ENCODE results near the gene SYS1.
"Not testable (repeated sequence)": the region's sequence is repeated elsewhere in the genome, so short reads cannot be mapped to it uniquely, and the experiment has no call there.

SYS1 gene

DNA sequence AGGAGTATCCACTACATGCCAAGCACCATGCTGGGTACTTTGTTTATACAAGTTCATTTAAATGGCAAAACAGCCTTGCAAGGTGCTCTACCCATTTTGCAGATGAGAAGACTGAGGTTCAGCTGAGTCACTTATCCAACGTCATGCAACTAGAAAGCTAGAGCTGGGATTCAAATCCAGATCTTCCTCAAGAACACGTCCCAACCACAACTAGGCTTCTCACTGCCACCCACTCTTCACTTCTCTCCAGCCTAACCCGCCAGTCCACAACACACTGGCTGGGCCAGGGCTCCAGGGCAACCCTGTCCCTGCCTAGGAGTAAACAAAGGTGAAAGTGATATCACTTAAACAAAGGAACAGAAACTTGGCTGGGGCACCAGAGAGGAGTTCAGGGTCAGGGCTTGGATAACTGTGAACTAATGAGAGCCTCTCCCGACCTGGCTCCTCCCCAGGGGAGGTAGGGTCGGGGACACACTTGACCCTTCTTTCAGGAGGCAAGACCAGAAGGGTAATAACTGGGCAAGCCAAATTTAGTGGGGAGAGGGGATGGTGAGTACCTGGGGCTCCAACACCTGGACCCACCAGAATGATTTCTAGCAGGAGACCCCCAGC lies 22.6 kb upstream of the SYS1 start:
- no peak for DNase-seq

- no peak for DNase-seq
Observed at GRCh38 chr20:45340951-45341350, 22.0 kb upstream of the SYS1 start.

- DNase-seq: no peak
Observed at GRCh38 chr20:45341579-45341938, 21.4 kb upstream of the SYS1 start.

- DNase-seq: no peak
Observed at GRCh38 chr20:45341939-45342854, 20.8 kb upstream of the SYS1 start.

GRCh38 chr20:45342855-45343531 lies 20.0 kb upstream of the SYS1 start:
- no peak for DNase-seq

- no peak for DNase-seq
Observed at GRCh38 chr20:45343532-45344167, 19.3 kb upstream of the SYS1 start.

DNA sequence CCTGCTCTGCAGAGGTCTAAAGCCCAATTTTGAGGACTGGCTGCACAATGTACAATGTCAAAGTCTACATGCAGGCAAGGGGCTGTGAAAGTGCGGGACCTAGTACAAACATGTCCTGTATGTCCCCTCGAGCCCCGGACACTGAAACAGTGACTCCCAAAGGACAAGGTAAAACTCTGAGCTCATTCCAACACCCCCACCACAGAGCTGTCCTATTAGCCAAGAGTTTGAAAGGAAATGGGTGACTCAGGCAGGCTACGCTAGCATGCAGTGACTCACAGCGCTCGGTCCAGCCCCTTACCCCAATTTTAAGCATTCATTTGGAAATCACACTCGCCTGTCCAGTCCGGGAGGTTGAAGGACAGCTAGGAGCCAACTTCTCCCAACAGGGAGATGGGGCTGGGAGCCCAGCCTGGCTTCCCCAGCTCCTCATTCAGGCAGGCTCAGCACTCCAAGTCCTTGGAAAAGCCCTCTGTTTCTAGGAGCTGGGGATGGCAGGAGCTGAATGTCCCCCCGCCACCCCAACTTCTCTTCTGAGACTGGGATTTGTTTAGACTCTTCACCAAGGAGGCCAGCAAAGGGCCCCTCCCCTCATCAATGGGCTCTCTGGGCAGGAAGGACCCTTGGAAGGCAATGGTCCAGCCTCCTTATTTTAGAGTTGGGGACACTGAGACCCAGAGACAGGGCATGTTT lies 18.6 kb upstream of the SYS1 start:
- peak; percentile 76 to 85 for DNase-seq

DNA sequence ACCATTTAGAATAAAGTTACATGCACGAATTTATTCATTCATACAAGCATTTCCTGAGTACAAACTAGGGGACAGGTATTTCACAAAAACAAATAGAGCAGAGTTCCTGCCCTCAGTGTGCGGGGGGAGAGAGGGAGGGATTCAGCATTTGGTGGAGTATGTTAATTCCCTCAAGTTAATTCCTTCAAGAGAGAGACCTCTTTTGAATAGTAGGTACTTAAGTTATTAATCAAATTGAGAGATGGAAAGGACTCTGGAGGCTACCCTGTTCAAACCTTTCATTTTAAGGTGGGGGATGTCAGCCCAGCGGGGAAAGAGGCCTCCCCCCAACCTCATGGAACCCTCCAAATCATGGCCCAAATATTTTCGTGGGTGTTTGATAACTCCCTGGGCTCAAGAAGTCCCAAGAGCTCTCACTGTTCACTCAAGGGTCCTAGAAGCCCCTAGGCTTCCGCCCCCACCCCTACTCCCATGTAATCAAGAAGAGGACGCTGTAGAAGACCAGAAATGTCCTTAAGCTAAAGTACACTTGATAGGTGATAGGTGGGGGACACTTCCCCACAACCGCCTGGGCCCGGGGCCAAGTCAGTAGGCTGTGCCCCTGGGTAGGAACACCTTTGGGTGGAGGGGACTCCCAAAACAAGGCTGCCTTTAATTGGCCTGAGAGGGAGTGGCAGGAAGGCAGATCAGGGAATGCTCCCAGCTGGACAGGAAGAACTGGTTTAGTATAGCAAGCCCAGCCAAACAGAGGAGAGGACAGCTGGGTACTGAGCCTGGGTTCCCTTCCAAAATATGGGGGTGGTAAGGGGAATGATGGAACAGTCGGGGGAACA lies 17.6 kb upstream of the SYS1 start:
- no peak for DNase-seq

- DNase-seq: no peak
Observed at GRCh38 chr20:45346291-45346718, 16.7 kb upstream of the SYS1 start.

DNA sequence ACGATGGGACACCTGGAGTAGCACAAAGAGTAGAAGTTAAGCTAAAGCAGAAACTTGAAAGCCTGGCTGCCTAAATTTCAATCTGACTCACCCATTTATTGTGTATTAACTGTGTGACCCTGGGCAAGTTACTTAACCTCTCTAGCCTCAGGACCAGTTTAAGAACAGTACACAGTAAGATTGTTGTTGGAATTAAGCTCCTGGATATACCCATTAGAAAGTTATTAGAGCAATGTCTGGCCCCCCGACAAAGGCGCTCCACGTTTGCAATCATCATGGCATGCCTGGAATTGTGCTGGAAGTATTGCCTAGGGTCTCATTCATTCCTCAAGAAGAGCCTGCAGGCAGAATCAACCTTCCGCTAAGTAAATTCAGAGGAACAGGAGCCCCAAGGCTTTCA lies 16.1 kb upstream of the SYS1 start:
- DNase-seq: no peak

DNA sequence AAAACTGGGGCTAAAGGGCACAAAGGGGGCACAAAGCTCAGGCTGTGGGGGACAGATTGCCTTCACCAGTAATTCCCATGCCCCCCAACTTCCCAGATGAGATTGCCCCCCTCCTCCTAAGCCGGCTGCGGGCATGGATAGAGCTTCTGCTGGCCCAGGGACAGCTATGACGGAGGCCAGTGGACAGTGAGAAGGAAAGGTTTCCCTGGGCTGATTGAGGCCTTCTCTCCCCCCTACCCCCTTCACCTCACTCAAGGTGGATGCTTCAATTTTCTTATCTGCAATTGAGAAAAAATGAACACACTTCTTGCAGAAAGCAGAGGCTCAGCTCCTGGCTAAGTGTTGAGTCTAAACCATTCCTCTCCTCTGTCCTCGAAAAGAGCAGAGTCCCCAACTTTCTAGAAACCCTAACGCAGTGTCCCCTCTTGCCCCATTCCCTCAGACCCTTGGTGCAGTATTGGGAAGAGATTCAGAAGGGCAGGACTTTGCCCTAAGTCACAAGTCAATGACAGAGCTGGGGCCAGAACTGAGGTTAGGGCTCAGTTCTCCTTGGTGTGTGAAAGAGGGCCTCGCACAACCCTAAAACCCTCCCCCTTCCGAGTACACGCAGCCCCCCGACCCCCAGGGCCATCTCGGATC lies 15.5 kb upstream of the SYS1 start:
- DNase-seq: peak; percentile 19 to 58

DNA sequence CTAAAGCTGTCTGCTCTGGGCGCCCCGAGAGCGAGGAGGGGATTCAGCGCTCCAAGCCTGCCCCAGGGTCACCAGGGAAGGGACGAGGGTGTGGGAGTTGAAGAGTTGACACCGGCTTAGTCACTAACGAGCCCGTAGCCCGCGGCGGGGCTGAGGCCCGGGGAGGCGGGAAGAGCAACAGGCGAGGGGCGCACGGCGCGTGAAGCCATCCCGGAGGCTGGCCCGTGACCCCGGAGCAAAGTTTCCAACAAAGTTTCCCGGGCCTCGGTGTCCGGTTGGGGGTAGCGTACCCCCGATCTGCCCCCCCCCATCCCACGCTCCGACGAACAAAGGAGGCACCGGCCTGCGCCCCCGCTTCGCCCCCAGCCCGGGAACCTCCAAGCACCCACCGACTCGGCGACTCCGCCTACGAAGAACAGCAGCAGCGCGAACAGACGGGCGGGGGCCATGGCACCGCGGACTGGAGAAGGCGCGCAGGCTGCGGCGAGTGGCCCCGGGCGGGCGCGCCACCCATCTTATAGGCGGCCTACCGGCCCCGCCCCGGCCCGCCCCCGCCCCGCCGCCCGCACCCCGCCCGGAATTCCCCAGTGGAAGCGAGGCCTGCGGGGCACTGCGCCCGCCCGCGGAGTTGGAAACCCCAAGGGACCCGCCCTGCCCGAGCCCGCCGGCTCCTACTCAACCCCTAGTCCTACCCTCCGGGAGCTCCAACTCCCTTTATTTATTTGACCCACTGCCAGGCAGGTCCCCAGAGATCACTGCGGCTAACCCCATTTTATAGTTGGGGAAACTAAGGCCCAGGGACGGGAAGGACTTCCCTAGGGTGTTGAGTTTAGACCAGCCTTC lies 14.8 kb upstream of the SYS1 start, which contains the start of gene SDC4:
SDC4 (minus strand) TSS at position 489 of the 843 bp plus-strand sequence; CDS start at position 449, 40 bp downstream.
- peak; percentile 39 to 70 for DNase-seq

- DNase-seq: no peak
Observed at GRCh38 chr20:45350217-45350616, 12.7 kb upstream of the SYS1 start.

- DNase-seq: not testable (repeated sequence)
Observed at GRCh38 chr20:45350795-45351194, 12.2 kb upstream of the SYS1 start.

GRCh38 chr20:45352729-45353128 lies 10.2 kb upstream of the SYS1 start:
- no peak for DNase-seq

GRCh38 chr20:45353746-45354145 lies 9.2 kb upstream of the SYS1 start:
- no peak for DNase-seq

DNA sequence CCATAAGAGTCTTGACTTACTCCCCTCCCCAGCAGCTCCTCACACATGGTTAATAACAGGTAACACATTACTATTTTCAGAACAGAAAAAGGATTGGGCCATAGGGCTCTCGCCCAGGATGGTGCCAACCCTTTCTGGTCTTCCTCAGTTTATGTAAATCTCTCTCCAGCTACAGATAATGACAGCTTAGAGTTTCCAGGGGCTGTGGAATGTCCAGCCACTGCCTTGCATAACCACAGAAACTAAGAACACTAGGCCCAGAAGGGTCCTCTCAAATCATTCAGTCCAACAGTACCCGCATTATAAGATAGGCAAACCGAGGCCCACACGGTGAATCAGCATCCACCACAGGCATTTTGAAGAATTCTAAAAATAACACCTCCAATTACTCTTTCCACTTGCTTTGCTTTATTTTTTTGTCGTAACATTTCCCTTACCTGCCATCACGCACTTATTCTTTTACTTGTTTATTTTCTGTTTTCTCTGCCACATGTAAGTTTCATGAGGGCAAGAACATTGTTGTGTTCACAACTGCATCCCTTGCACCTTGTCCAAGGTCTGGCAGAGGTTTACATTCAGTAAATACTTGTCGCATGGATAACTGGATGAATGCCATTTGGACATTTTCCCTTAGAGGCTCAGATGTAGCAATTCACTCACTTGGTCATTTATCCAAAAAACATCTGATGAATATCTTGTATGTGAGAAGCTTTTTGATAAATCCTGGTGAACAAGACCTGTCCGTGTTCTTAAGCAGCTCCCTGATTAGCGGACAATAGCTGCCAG lies 8.3 kb upstream of the SYS1 start:
- DNase-seq: no peak

DNA sequence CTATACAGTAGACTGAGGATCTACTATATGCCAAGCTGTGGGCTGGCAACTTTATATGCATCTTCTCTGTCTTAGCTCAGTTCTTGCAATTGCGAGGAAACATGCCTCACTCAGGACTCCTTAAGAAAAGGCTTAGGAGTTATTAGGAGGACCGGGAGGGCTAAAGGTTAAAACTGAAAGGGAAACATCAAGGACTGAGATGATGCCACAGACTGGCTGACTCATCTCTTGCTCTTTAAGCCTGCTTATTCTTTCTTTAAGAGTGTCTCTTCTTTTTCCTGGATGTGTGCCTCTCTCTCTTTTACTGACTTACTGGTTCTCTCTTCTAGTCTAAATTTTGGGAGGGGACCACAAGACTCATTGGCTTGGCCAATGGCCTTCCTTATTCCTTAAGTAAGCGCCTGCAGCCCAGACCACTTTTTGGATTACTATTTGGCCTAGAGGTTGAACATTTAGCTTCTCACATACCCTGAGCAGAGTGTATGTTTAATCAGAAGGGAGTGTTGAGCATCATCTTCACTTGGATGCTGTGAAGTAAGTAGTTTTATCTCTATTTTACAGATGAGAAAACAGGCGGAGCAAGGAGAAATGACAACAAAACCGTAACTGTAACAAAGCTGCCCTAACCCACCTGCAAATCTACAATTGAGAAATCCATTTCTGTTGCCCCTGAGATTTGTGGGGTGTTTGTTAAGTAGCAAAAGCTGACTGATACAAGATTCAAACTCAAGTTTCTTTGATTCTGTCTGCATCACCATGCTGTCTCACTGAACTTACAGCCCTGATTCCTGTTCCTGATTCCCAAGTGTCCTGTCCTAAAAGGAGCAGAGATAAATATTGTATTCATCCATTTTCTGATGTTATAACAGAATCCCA lies 7.5 kb upstream of the SYS1 start:
- DNase-seq: peak; percentile 27 to 44

Measured in inflammatory macrophage (primary cell).